Hematopoietic multipotent progenitor cell treated with erythropoietin and hydrocortisone succinate and interleukin-3 and kit ligand, for 4 days (in vitro differentiated cells): ENCODE measurements around the gene IFNA1.
"Not testable (repeated sequence)": the region's sequence is repeated elsewhere in the genome, so short reads cannot be mapped to it uniquely, and the experiment has no call there.

Experiments used
- DNase-seq: peaks from one replicate; pipeline ENCODE4 v3.0.0-alpha.2; 2015

IFNA1 gene

GRCh38 chr9:21449312-21449711 is 9.1 kb downstream of the IFNA1 start:
- DNase-seq = not testable (repeated sequence)

- DNase-seq = no peak
Measured at GRCh38 chr9:21450733-21451394, 10.6 kb downstream of the IFNA1 start.

- DNase-seq = no peak
Measured at GRCh38 chr9:21452681-21453080, 12.4 kb downstream of the IFNA1 start.

- DNase-seq = no peak
Measured at GRCh38 chr9:21454149-21454548, 13.9 kb downstream of the IFNA1 start.

- peak; percentile 65 for DNase-seq
Measured at GRCh38 chr9:21455320-21455719, 15.1 kb downstream of the IFNA1 start.

GRCh38 chr9:21461377-21461776 is 21.1 kb downstream of the IFNA1 start:
- no peak for DNase-seq

GRCh38 chr9:21465138-21465537 is 24.9 kb downstream of the IFNA1 start:
- DNase-seq = no peak

- DNase-seq = peak; percentile 77
Measured at GRCh38 chr9:21465859-21466518, 25.8 kb downstream of the IFNA1 start.

- DNase-seq = no peak
Measured at GRCh38 chr9:21470126-21470525, 29.9 kb downstream of the IFNA1 start.

GRCh38 chr9:21473236-21473635 is 33.0 kb downstream of the IFNA1 start:
- DNase-seq = peak; percentile 4

- DNase-seq = no peak
Measured at GRCh38 chr9:21477466-21477865, 37.2 kb downstream of the IFNA1 start.

- DNase-seq = no peak
Measured at GRCh38 chr9:21479152-21479702, 39.0 kb downstream of the IFNA1 start.

GRCh38 chr9:21481470-21482056 is 41.3 kb downstream of the IFNA1 start:
- DNase-seq = peak; percentile 67

GRCh38 chr9:21482213-21482612 is 42.0 kb downstream of the IFNA1 start, which contains the start of gene IFNE:
Gene IFNE (minus strand): TSS chr9:21482313. CDS start chr9:21481694, 619 bp downstream.
- no peak for DNase-seq
